GM23338 (cell line): ENCODE data around the gene BCL10. TPM values are rescaled to one million over a fixed set of nuclear protein-coding genes. Genes with fewer than 3 reads are reported as not detected.
A peak's percentile ranks its signal among the peaks of the same experiment; 100 is the strongest.

Experiments used
- ATAC-seq: fragments of 200-7000 bp; cut with Tn5 transposase; 3 replicates; pipeline ENCODE4 v1.9.1; 2020
- DNase-seq: peaks from one replicate; pipeline ENCODE4 v3.0.0-alpha.2; 2015; ENCODE audit warnings: low spot score
- H2AFZ ChIP-seq: fragments of 200-600 bp; sonication (generic); 2 replicates; pipeline ENCODE4 v1.8.0; 2016; ENCODE audit warnings: antibody characterized with exemption, mild to moderate bottlenecking, moderate library complexity
- H3F3A ChIP-seq: fragments of 200-600 bp; sonication (generic); replicated peaks from 2 replicates; pipeline ENCODE4 v1.8.0; 2017; ENCODE audit warnings: antibody characterized with exemption, mixed run types, low read depth
- H3K27ac ChIP-seq: fragments of 200-600 bp; sonication (generic); 2 replicates; pipeline ENCODE4 v1.6.1; 2016; ENCODE audit warnings: low read depth
- H3K27me3 ChIP-seq: fragments of 200-600 bp; sonication (generic); 2 replicates; pipeline ENCODE4 v1.8.0; 2016; ENCODE audit warnings: mild to moderate bottlenecking, mixed run types, moderate library complexity; ENCODE audit not compliant: insufficient read depth
- H3K36me3 ChIP-seq: fragments of 200-600 bp; sonication (generic); 2 replicates; pipeline ENCODE4 v1.8.0; 2016; ENCODE audit warnings: mild to moderate bottlenecking; ENCODE audit not compliant: insufficient read depth
- H3K4me1 ChIP-seq: fragments of 200-600 bp; sonication (generic); 2 replicates; pipeline ENCODE4 v1.8.0; 2016; ENCODE audit warnings: mild to moderate bottlenecking, moderate library complexity; ENCODE audit not compliant: insufficient read depth
- H3K4me2 ChIP-seq: fragments of 200-600 bp; sonication (generic); 2 replicates; pipeline ENCODE4 v1.7.1; 2017; ENCODE audit warnings: mixed run types
- H3K4me3 ChIP-seq: fragments of 200-600 bp; sonication (generic); 2 replicates; pipeline ENCODE4 v1.6.1; 2016; ENCODE audit warnings: mixed run types
- H3K79me2 ChIP-seq: fragments of 200-600 bp; sonication (generic); replicated peaks from 2 replicates; pipeline ENCODE4 v1.8.0; 2017; ENCODE audit warnings: mild to moderate bottlenecking; ENCODE audit not compliant: insufficient read depth
- H3K9me2 ChIP-seq: fragments of 200-600 bp; sonication (generic); 2 replicates; pipeline ENCODE4 v1.8.0; 2017; ENCODE audit not compliant: insufficient read depth
- H4K20me1 ChIP-seq: fragments of 200-600 bp; sonication (generic); replicated peaks from 2 replicates; pipeline ENCODE4 v1.8.0; 2017; ENCODE audit warnings: mild to moderate bottlenecking; ENCODE audit not compliant: insufficient read depth
- H3K27ac Mint-ChIP-seq: 2 replicates; pipeline ENCODE4 v1.8.0; 2020; ENCODE audit warnings: inconsistent platforms, mild to moderate bottlenecking, moderate library complexity, mixed read lengths
- H3K27me3 Mint-ChIP-seq: 3 replicates; pipeline ENCODE4 v1.8.0; 2022; ENCODE audit warnings: low read depth, mild to moderate bottlenecking, moderate library complexity, mixed read lengths, inconsistent platforms; ENCODE audit not compliant: insufficient read depth, poor library complexity
- H3K36me3 Mint-ChIP-seq: 3 replicates; pipeline ENCODE4 v1.8.0; 2021; ENCODE audit warnings: low read depth, mild to moderate bottlenecking, inconsistent platforms, moderate library complexity, mixed read lengths
- H3K4me1 Mint-ChIP-seq: 3 replicates; pipeline ENCODE4 v1.8.0; 2020; ENCODE audit warnings: mild to moderate bottlenecking, inconsistent platforms, mixed read lengths
- H3K4me3 Mint-ChIP-seq: 3 replicates; pipeline ENCODE4 v1.8.0; 2021; ENCODE audit warnings: moderate library complexity, mild to moderate bottlenecking, inconsistent platforms, mixed read lengths
- H3K9me3 Mint-ChIP-seq: 3 replicates; pipeline ENCODE4 v1.8.0; 2020; ENCODE audit warnings: moderate library complexity, mild to moderate bottlenecking, inconsistent platforms, mixed read lengths
- EZH2 ChIP-seq: fragments of 200-600 bp; sonication (generic); IDR thresholded peaks from one replicate; pipeline ENCODE4 v1.8.0; 2017; ENCODE audit warnings: antibody characterized with exemption, mild to moderate bottlenecking, low read depth; ENCODE audit not compliant: unreplicated experiment
- EZH2phosphoT487 ChIP-seq: fragments of 200-600 bp; sonication (generic); IDR thresholded peaks from one replicate; pipeline ENCODE4 v1.8.1; 2018; ENCODE audit warnings: antibody characterized with exemption; ENCODE audit not compliant: unreplicated experiment
- JUNB ChIP-seq: IDR thresholded peaks from one replicate; pipeline ENCODE4 v1.6.1; 2016; ENCODE audit warnings: antibody characterized with exemption; ENCODE audit not compliant: unreplicated experiment
- POLR2AphosphoS5 ChIP-seq: IDR thresholded peaks from 2 replicates; pipeline ENCODE4 v1.6.1; 2016; ENCODE audit warnings: antibody characterized with exemption, low read depth
- STAT1 ChIP-seq: IDR thresholded peaks from one replicate; pipeline ENCODE4 v1.6.1; 2016; ENCODE audit warnings: antibody characterized with exemption; ENCODE audit not compliant: unreplicated experiment
- ZNF114 ChIP-seq: fragments of 250-450 bp; sonication (Bioruptor Pico); IDR thresholded peaks from 2 replicates; pipeline ENCODE4 v1.5.0; 2020; ENCODE audit warnings: mild to moderate bottlenecking, moderate library complexity
- polyA plus RNA-seq: library from polyadenylated mRNA; unstranded; fragments of >200 nt; fragmentation: Nextera tagmentation; extraction: Ambion mirVana; gene quantifications from 2 replicates; pipeline ENCODE4 v1.2.1, GENCODE V29; 2016
- total RNA-seq: library from RNA; depleted of rRNA; stranded (reverse); fragments of >200 nt; shearing (Covaris generic); gene quantifications from 2 replicates; pipeline ENCODE4 v1.2.3, GENCODE V29; 2014
- TF ChIP-seq, protein P1 (sequence below), 2 experiments: fragments of 200-600 bp in 1 of 2; sonication (generic) in 1 of 2; conservative IDR thresholded peaks; 2 replicates each; pipeline versions ENCODE4 v1.5.1 to v1.6.1; 2016 to 2017; ENCODE audit warnings: antibody characterized with exemption in 2 of 2, low read depth in 2 of 2, mild to moderate bottlenecking in 2 of 2, moderate library complexity in 1 of 2
- TF ChIP-seq, protein P2 (sequence below): IDR thresholded peaks from one replicate; pipeline ENCODE4 v1.6.1; 2018; ENCODE audit warnings: antibody characterized with exemption; ENCODE audit not compliant: unreplicated experiment
- TF ChIP-seq, protein P3 (sequence below): fragments of 250-450 bp; sonication (Bioruptor Pico); IDR thresholded peaks from 2 replicates; pipeline ENCODE4 v1.5.0; 2020; ENCODE audit warnings: mild to moderate bottlenecking, moderate library complexity

The BCL10 gene
- total and polyA plus RNA-seq, 2 experiments from 2014 or later = 23.1 to 33.7 TPM

DNA sequence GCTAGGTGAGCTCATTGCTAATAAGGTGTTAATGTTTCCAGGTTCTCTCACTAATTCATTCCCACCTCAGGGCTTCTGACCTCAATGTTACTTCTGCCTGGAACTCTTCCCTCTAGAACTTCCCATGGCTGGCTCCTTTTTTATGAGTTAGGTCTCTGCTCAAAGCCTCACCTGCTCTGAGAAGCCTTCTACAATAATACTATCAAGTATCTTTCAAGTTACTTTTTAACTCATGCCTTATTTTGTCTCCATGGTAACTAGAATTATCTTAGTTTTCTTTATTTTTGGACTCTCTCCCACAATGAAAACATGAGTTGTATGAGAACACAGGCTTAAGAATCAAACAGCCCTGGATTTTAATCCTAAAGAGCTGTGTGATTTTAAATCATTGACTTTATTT is 13.4 kb downstream of the BCL10 start:
- ATAC-seq = no peak

DNA sequence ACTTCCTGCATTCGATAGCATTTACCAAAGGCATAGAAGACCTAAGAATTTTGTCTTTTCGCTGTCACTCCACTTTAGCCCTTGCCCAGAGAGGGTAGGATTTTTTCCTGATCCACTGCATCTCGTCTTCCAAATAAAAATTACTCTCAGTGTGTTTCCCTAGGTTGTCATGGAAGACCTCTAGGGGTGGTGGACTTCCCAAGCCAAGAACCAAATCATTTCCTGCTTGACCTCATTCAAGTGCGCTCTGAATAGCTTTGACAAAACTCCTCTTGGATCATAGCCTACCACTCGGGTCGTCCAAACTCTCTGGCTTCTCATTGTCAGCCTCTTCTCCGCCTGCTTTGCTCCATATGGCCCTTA is 16.5 kb downstream of the BCL10 start:
- peaks cover 77% of the 10 kb centered on the region for H3K36me3 Mint-ChIP-seq
- Histone ChIP-seq H3K9me2 (peaks cover 3% of the 10 kb centered on the region), H3K27ac (no peak overlapping the region), H3K27me3 (no peaks in the 10 kb centered on the region), H3K79me2 (peaks cover 36% of the 10 kb centered on the region), H3F3A (peaks cover 7% of the 10 kb centered on the region; the same call in 1 of the 2 replicates), H3K4me1 (peaks cover 12% of the 10 kb centered on the region), H4K20me1 (peaks cover 6% of the 10 kb centered on the region), H2AFZ (peak overlapping the region; percentile 77), H3K4me3 (peak overlapping the region; percentile 92; the same call in 1 of the 2 replicates), H3K4me2 (peak overlapping the region; percentile 56), H3K36me3 (peaks cover 31% of the 10 kb centered on the region)
- H3K4me1 Mint-ChIP-seq = peaks cover 20% of the 10 kb centered on the region
- H3K9me3 Mint-ChIP-seq = peaks cover 28% of the 10 kb centered on the region
- TF ChIP-seq EZH2 (no peak), EZH2phosphoT487 (no peak), ZNF114 (CRISPR knock-in tag) (no peak), POLR2AphosphoS5 (no peak), STAT1 (no peak), JUNB (no peak)
- TF ChIP-seq, protein P1, sequence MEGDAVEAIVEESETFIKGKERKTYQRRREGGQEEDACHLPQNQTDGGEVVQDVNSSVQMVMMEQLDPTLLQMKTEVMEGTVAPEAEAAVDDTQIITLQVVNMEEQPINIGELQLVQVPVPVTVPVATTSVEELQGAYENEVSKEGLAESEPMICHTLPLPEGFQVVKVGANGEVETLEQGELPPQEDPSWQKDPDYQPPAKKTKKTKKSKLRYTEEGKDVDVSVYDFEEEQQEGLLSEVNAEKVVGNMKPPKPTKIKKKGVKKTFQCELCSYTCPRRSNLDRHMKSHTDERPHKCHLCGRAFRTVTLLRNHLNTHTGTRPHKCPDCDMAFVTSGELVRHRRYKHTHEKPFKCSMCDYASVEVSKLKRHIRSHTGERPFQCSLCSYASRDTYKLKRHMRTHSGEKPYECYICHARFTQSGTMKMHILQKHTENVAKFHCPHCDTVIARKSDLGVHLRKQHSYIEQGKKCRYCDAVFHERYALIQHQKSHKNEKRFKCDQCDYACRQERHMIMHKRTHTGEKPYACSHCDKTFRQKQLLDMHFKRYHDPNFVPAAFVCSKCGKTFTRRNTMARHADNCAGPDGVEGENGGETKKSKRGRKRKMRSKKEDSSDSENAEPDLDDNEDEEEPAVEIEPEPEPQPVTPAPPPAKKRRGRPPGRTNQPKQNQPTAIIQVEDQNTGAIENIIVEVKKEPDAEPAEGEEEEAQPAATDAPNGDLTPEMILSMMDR (conservative IDR thresholded peaks at IDR 0.05; ENCODE audit: low read depth in 2 of 2) = no peak
- TF ChIP-seq, protein P2, sequence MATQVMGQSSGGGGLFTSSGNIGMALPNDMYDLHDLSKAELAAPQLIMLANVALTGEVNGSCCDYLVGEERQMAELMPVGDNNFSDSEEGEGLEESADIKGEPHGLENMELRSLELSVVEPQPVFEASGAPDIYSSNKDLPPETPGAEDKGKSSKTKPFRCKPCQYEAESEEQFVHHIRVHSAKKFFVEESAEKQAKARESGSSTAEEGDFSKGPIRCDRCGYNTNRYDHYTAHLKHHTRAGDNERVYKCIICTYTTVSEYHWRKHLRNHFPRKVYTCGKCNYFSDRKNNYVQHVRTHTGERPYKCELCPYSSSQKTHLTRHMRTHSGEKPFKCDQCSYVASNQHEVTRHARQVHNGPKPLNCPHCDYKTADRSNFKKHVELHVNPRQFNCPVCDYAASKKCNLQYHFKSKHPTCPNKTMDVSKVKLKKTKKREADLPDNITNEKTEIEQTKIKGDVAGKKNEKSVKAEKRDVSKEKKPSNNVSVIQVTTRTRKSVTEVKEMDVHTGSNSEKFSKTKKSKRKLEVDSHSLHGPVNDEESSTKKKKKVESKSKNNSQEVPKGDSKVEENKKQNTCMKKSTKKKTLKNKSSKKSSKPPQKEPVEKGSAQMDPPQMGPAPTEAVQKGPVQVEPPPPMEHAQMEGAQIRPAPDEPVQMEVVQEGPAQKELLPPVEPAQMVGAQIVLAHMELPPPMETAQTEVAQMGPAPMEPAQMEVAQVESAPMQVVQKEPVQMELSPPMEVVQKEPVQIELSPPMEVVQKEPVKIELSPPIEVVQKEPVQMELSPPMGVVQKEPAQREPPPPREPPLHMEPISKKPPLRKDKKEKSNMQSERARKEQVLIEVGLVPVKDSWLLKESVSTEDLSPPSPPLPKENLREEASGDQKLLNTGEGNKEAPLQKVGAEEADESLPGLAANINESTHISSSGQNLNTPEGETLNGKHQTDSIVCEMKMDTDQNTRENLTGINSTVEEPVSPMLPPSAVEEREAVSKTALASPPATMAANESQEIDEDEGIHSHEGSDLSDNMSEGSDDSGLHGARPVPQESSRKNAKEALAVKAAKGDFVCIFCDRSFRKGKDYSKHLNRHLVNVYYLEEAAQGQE = no peak
- TF ChIP-seq, protein P3, sequence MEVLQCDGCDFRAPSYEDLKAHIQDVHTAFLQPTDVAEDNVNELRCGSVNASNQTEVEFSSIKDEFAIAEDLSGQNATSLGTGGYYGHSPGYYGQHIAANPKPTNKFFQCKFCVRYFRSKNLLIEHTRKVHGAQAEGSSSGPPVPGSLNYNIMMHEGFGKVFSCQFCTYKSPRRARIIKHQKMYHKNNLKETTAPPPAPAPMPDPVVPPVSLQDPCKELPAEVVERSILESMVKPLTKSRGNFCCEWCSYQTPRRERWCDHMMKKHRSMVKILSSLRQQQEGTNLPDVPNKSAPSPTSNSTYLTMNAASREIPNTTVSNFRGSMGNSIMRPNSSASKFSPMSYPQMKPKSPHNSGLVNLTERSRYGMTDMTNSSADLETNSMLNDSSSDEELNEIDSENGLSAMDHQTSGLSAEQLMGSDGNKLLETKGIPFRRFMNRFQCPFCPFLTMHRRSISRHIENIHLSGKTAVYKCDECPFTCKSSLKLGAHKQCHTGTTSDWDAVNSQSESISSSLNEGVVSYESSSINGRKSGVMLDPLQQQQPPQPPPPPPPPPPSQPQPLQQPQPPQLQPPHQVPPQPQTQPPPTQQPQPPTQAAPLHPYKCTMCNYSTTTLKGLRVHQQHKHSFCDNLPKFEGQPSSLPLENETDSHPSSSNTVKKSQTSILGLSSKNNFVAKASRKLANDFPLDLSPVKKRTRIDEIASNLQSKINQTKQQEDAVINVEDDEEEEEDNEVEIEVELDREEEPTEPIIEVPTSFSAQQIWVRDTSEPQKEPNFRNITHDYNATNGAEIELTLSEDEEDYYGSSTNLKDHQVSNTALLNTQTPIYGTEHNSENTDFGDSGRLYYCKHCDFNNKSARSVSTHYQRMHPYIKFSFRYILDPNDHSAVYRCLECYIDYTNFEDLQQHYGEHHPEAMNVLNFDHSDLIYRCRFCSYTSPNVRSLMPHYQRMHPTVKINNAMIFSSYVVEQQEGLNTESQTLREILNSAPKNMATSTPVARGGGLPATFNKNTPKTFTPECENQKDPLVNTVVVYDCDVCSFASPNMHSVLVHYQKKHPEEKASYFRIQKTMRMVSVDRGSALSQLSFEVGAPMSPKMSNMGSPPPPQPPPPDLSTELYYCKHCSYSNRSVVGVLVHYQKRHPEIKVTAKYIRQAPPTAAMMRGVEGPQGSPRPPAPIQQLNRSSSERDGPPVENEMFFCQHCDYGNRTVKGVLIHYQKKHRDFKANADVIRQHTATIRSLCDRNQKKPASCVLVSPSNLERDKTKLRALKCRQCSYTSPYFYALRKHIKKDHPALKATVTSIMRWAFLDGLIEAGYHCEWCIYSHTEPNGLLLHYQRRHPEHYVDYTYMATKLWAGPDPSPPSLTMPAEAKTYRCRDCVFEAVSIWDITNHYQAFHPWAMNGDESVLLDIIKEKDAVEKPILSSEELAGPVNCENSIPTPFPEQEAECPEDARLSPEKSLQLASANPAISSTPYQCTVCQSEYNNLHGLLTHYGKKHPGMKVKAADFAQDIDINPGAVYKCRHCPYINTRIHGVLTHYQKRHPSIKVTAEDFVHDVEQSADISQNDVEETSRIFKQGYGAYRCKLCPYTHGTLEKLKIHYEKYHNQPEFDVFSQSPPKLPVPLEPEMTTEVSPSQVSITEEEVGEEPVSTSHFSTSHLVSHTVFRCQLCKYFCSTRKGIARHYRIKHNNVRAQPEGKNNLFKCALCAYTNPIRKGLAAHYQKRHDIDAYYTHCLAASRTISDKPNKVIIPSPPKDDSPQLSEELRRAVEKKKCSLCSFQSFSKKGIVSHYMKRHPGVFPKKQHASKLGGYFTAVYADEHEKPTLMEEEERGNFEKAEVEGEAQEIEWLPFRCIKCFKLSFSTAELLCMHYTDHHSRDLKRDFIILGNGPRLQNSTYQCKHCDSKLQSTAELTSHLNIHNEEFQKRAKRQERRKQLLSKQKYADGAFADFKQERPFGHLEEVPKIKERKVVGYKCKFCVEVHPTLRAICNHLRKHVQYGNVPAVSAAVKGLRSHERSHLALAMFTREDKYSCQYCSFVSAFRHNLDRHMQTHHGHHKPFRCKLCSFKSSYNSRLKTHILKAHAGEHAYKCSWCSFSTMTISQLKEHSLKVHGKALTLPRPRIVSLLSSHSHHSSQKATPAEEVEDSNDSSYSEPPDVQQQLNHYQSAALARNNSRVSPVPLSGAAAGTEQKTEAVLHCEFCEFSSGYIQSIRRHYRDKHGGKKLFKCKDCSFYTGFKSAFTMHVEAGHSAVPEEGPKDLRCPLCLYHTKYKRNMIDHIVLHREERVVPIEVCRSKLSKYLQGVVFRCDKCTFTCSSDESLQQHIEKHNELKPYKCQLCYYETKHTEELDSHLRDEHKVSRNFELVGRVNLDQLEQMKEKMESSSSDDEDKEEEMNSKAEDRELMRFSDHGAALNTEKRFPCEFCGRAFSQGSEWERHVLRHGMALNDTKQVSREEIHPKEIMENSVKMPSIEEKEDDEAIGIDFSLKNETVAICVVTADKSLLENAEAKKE (CRISPR knock-in tag) = no peak
- peak overlapping the region; percentile 96 for H3K4me3 Mint-ChIP-seq
- no peak overlapping the region for H3K27ac Mint-ChIP-seq
- H3K27me3 Mint-ChIP-seq = peaks cover 5% of the 10 kb centered on the region
- DNase-seq (no peak), ATAC-seq (no peak; the same call in 2 of the 3 replicates)

More for the DNA sequence above, 13.4 kb downstream of the BCL10 start:
- H2AFZ ChIP-seq = no peak overlapping the region
- H3K9me2 ChIP-seq = peaks cover 3% of the 10 kb centered on the region
- no peak for DNase-seq
- H3K4me2 ChIP-seq = no peak overlapping the region
- Mint-ChIP-seq H3K4me1 (peaks cover 12% of the 10 kb centered on the region), H3K4me3 (no peak overlapping the region), H3K27ac (no peak overlapping the region), H3K9me3 (peaks cover 28% of the 10 kb centered on the region), H3K27me3 (peaks cover 5% of the 10 kb centered on the region), H3K36me3 (peaks cover 60% of the 10 kb centered on the region)
- no peaks in the 10 kb centered on the region for H3F3A ChIP-seq
- TF ChIP-seq EZH2 = no peak
- peaks cover 4% of the 10 kb centered on the region for H3K4me1 ChIP-seq
- H4K20me1 ChIP-seq = no peaks in the 10 kb centered on the region; the same call in 1 of the 2 replicates
- no peak overlapping the region for H3K27ac ChIP-seq
- H3K79me2 ChIP-seq = peaks cover 10% of the 10 kb centered on the region
- no peak overlapping the region for H3K4me3 ChIP-seq
- H3K27me3 ChIP-seq = no peaks in the 10 kb centered on the region
- H3K36me3 ChIP-seq = peaks cover 27% of the 10 kb centered on the region; the same call in 1 of the 2 replicates
